Spleen (tissue), 11 donors: ENCODE data around the gene RNF26. TPM values are rescaled to one million over a fixed set of nuclear protein-coding genes. Genes with fewer than 3 reads are reported as not detected.

ENCODE experiments used
- DNase-seq: peaks from one replicate; pipeline ENCODE4 v3.0.0-alpha.2; 2020
- H3K27ac ChIP-seq, 8 donors: fragments of 200-600 bp; sonication (generic) in 7 of 8; 1 replicate in 4 of 8; 2 replicates in 4 of 8; pipeline versions ENCODE4 v1.5.0 to v1.8.0; 2016 to 2021; ENCODE audit warnings: inconsistent platforms in 4 of 8, mild to moderate bottlenecking in 4 of 8, moderate library complexity in 1 of 8
- H3K27me3 ChIP-seq, 7 donors: fragments of 200-600 bp; sonication (generic) in 6 of 7; replicated peaks in 1 of 7; 1 replicate in 4 of 7; 2 replicates in 3 of 7; pipeline versions ENCODE4 v1.5.0 to v1.8.0; 2016 to 2021; ENCODE audit warnings: inconsistent platforms in 3 of 7, mild to moderate bottlenecking in 1 of 7
- H3K36me3 ChIP-seq, 6 donors: fragments of 200-600 bp; sonication (generic) in 5 of 6; 1 replicate in 4 of 6; 2 replicates in 2 of 6; pipeline versions ENCODE4 v1.5.0 to v1.8.0; 2016 to 2021; ENCODE audit warnings: inconsistent platforms in 2 of 6
- H3K4me1 ChIP-seq, 6 donors: fragments of 200-600 bp; sonication (generic) in 5 of 6; 1 replicate in 3 of 6; 2 replicates in 3 of 6; pipeline versions ENCODE4 v1.5.0 to v1.8.0; 2016 to 2021; ENCODE audit warnings: inconsistent platforms in 3 of 6
- H3K4me3 ChIP-seq, 8 donors: fragments of 200-600 bp; sonication (generic) in 7 of 8; 1 replicate in 4 of 8; 2 replicates in 4 of 8; pipeline versions ENCODE4 v1.5.0 to v1.8.0; 2016 to 2021; ENCODE audit warnings: inconsistent platforms in 4 of 8, mild to moderate bottlenecking in 4 of 8, moderate library complexity in 2 of 8
- H3K9me3 ChIP-seq, 8 donors: fragments of 200-600 bp; sonication (generic) in 7 of 8; 1 replicate in 4 of 8; 2 replicates in 4 of 8; pipeline versions ENCODE4 v1.5.0 to v1.8.0; 2016 to 2021; ENCODE audit warnings: inconsistent platforms in 4 of 8
- POLR2A ChIP-seq, 3 donors: fragments of 450-650 bp; IDR thresholded peaks; one replicate each; pipeline ENCODE4 v1.5.1; 2017; ENCODE audit warnings: antibody characterized with exemption in 3 of 3, mild to moderate bottlenecking in 1 of 3
- POLR2AphosphoS5 ChIP-seq, 3 donors: sonication (generic); formaldehyde crosslinking; IDR thresholded peaks; one replicate each; pipeline ENCODE4 v1.5.1; 2017; ENCODE audit warnings: antibody characterized with exemption in 3 of 3
- WGBS, 5 donors: extraction: QIAGEN DNeasy Blood & Tissue Kit in 3 of 5; methylation state at CpG; one replicate each; pipeline versions ENCODE4 v1.1.5 to v1.1.7; 2013 to 2018; 5-methylcytosine and 5-hydroxymethylcytosine counted together
- intact Hi-C: fragments of 100-400 bp; cut with DNase I; formaldehyde crosslinking; loops from one replicate; pipeline ENCODE4 v1.15.0; 2023; ENCODE audit warnings: low total_unique reads
- polyA plus RNA-seq, 3 donors: library from polyadenylated mRNA; stranded (reverse); fragments of 200-250 nt; gene quantifications; one replicate each; pipeline ENCODE4 v1.2.1, GENCODE V29; 2013
- total RNA-seq, 7 donors: library from RNA; depleted of rRNA in 3 of 7; stranded (reverse); fragments of >200 nt in 3 of 7; fragmentation: NEBNext Ultra II Directional in 4 of 7; extraction: Animal tissue kit (Norgen Biotek cat#: 25700) in 4 of 7; gene quantifications; one replicate each; pipeline versions ENCODE4 v1.1.0 to v1.2.1, GENCODE V29; 2016 to 2021
- TF ChIP-seq, protein P1 (sequence below), 11 experiments: fragments of 200-600 bp in 7 of 11; fragments of 450-650 bp in 4 of 11; sonication (generic) in 4 of 11; IDR thresholded peaks in 8 of 11; conservative IDR thresholded peaks in 3 of 11; 1 replicate in 7 of 11; 2 replicates in 4 of 11; pipeline versions ENCODE4 v1.4.0 to v1.8.0; 2016 to 2021; ENCODE audit warnings: antibody characterized with exemption in 11 of 11, inconsistent platforms in 4 of 11, mild to moderate bottlenecking in 1 of 11
- donor health status: healthy with polysubstance abuse.
- donor health status: DM: no; HTN: no; CAD: no; lungs with moderate emphysema.
- donor health status: DM: no; HTN: no; CAD: no.
- donor health status: Bipolar disorder and iron deficiency.
- donor health status: healthy.
- donor health status: DM: no; HTN: no; CAD: no.
- donor health status: DM: yes; HTN: yes; CAD: no.

RNF26 gene
- total and polyA plus RNA-seq, 10 donors: 8.6 to 18.2 (median 15.0) TPM

DNA sequence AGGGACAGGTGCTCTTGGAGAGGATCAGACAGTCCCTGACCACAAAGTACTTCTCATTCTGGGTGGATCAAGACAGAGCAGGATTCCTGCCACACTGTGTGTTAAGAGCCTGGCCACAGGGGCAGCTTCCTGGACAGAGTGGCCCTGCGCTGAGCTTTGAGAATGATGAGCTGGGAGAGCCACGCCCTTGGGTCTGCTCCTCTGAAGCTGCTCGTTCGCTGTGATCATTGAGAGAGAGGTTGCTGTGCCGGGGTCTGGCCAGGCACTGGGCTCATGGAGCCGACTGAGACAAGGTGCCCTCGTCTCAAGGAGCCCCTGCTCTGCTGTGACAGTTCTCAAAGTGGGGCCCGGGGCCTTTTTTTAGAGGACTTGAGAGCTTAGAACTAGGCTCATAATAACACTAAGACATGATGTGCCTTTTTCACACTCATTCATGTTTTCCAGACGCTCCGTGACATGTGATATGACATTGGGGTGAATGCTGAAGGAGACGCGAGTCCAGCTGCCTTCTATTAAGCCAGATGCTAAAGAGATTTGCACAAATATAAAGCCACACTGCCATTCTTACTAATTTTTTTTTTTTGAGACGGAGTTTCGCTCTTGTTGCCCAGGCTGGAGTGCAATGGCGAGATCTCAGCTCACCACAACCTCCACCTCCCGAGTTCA, 13.7 kb downstream of the RNF26 start:
- peak; percentile 52 for DNase-seq
- Histone ChIP-seq H3K9me3 (no peaks in the 10 kb centered on the region), H3K27ac (no peak overlapping the region), H3K27me3 (peaks cover 0 to 65% (median 0%) of the 10 kb centered on the region in 7 donors), H3K36me3 (no peaks in the 10 kb centered on the region), H3K4me1 (no peaks in the 10 kb centered on the region), H3K4me3 (no peak overlapping the region)
- 75 to 85% (median 80%) methylated on average over 14 to 16 of the region's 16 CpGs for WGBS, 5 donors
- no peak for TF ChIP-seq POLR2A (IDR thresholded peaks at IDR 0.05)
- TF ChIP-seq POLR2AphosphoS5 (IDR thresholded peaks at IDR 0.05): no peak
- TF ChIP-seq, protein P1, sequence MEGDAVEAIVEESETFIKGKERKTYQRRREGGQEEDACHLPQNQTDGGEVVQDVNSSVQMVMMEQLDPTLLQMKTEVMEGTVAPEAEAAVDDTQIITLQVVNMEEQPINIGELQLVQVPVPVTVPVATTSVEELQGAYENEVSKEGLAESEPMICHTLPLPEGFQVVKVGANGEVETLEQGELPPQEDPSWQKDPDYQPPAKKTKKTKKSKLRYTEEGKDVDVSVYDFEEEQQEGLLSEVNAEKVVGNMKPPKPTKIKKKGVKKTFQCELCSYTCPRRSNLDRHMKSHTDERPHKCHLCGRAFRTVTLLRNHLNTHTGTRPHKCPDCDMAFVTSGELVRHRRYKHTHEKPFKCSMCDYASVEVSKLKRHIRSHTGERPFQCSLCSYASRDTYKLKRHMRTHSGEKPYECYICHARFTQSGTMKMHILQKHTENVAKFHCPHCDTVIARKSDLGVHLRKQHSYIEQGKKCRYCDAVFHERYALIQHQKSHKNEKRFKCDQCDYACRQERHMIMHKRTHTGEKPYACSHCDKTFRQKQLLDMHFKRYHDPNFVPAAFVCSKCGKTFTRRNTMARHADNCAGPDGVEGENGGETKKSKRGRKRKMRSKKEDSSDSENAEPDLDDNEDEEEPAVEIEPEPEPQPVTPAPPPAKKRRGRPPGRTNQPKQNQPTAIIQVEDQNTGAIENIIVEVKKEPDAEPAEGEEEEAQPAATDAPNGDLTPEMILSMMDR (IDR thresholded peaks at IDR 0.05 in 8 of 11, conservative IDR thresholded peaks at IDR 0.05 in 3 of 11): no peak
- intact Hi-C loops: no loop called here

DNA sequence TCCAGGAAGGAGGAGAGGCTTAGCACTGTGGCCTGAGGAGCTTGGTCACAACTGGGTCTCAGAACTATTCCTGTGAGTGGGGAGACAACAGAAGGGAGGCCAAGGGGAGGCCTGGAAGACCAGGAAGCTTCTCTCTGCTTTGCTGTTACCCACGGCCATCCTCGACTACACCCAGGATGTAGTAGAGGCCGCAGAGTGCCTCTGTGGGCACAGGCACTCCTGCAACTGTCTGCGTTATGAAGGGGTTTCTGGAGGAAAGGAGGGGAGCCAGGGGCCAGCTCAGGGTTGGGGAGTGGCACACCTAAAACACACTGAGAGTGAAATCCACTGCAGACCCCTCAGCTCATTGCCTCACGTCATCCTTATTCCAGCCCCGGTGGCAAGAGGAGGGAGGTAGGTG, 16.0 kb downstream of the RNF26 start:
- 58 to 71% (median 60%) methylated on average over 6 of the region's 6 CpGs for WGBS, 5 donors

DNA sequence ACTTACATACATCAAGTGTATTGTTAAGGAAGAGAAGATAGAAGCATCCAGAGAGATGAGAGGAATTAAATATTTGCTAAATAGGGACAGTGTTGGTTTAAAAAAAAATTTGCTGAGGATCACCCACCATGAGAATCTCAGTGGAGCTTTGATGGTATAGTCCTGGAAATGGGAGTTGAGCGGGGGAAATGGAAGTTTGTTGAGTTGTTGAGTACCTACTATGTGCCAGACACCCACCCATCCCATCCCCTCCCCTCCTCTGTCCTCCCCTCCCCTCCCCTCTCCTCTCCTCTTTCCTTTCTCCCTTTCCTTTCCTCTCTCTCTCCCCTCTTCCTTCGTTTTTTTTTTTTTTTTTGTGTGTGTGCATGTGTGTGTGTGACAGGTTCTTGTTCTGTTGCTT, 16.9 kb downstream of the RNF26 start:
- Histone ChIP-seq H3K27ac (no peak overlapping the region), H3K4me3 (no peak overlapping the region), H3K9me3 (no peaks in the 10 kb centered on the region), H3K27me3 (peaks cover 0 to 64% (median 0%) of the 10 kb centered on the region in 7 donors), H3K36me3 (no peaks in the 10 kb centered on the region), H3K4me1 (peaks cover 0 to 5% (median 4%) of the 10 kb centered on the region in 6 donors)
- TF ChIP-seq, protein P1 (IDR thresholded peaks at IDR 0.05 in 8 of 11, conservative IDR thresholded peaks at IDR 0.05 in 3 of 11): no peak
- no peak for TF ChIP-seq POLR2A (IDR thresholded peaks at IDR 0.05)
- TF ChIP-seq POLR2AphosphoS5 (IDR thresholded peaks at IDR 0.05): no peak
- intact Hi-C loops: no loop called here
- no peak for DNase-seq
- WGBS, 5 donors: 50 to 94% (median 58%) methylated on average over 1 to 2 of the region's 2 CpGs

More for the DNA sequence above, 16.0 kb downstream of the RNF26 start:
- Histone ChIP-seq H3K4me1 (no peaks in the 10 kb centered on the region), H3K27ac (no peak overlapping the region), H3K27me3 (peaks cover 0 to 64% (median 0%) of the 10 kb centered on the region in 7 donors), H3K4me3 (no peak overlapping the region), H3K36me3 (no peaks in the 10 kb centered on the region), H3K9me3 (no peaks in the 10 kb centered on the region)
- intact Hi-C loops: no loop called here
- TF ChIP-seq POLR2AphosphoS5 (IDR thresholded peaks at IDR 0.05) (no peak), POLR2A (IDR thresholded peaks at IDR 0.05) (no peak)
- TF ChIP-seq, protein P1 (IDR thresholded peaks at IDR 0.05 in 8 of 11, conservative IDR thresholded peaks at IDR 0.05 in 3 of 11): no peak
- peak; percentile 54 for DNase-seq

DNA sequence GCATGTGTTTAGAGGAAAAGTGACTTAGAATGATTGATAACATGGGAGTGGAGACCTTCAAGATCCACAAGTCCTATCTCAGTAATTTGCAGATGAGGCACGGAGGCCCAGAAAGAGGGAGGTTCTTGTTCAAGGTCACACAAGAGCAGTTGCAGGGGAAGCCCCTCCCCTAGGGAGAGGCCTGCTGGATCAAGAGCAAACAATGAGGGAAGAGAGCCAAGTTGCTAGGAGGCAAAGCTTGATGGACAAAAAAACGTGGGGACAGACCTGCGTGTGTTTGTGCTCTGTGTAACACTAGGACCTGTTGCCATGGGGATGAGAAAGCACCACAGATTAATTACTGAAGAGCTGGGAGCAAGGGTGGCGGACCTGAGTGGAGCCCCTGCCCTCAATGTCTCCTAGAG, 18.5 kb downstream of the RNF26 start:
- Histone ChIP-seq H3K4me3 (no peak overlapping the region), H3K27ac (no peak overlapping the region), H3K4me1 (peaks cover 0 to 16% (median 12%) of the 10 kb centered on the region in 6 donors), H3K36me3 (no peaks in the 10 kb centered on the region), H3K9me3 (no peaks in the 10 kb centered on the region), H3K27me3 (peaks cover 0 to 67% (median 0%) of the 10 kb centered on the region in 7 donors)
- intact Hi-C loops: no loop called here
- DNase-seq: peak; percentile 12
- TF ChIP-seq, protein P1 (IDR thresholded peaks at IDR 0.05 in 8 of 11, conservative IDR thresholded peaks at IDR 0.05 in 3 of 11): no peak
- TF ChIP-seq POLR2AphosphoS5 (IDR thresholded peaks at IDR 0.05): no peak
- no peak for TF ChIP-seq POLR2A (IDR thresholded peaks at IDR 0.05)
- 52 to 68% (median 59%) methylated on average over 4 of the region's 4 CpGs for WGBS, 5 donors
